ENCODE measurements around the gene VSX1. TPM values are rescaled to one million over a fixed set of nuclear protein-coding genes. Genes with fewer than 3 reads are reported as not detected.

The VSX1 gene
- total and polyA plus RNA-seq, 9 of the 15 experiments (the other 6 are each of a cell fraction or from before 2014, with no cell fraction given): not detected

Other genes starting within 250 kb of the VSX1 start
- not detected in 2 replicates for gene CST7, start 132.9 kb downstream of the VSX1 start, total RNA-seq (2014; rRNA removed)
- gene CST7, start 132.9 kb downstream of the VSX1 start, total RNA-seq (2014; rRNA removed; fragmentation: Illumina TruSeq; extraction: Trizol): not detected in 2 replicates
- 0.19 TPM in 1 of 2 replicates, not detected in the other for gene CST7, start 132.9 kb downstream of the VSX1 start, total RNA-seq (2015; rRNA removed; fragmentation: Illumina TruSeq; extraction: Trizol)
- not detected in 2 replicates for gene CST7, start 132.9 kb downstream of the VSX1 start, total RNA-seq (2021)
- not detected in 2 replicates for gene CST7, start 132.9 kb downstream of the VSX1 start, polyA plus RNA-seq (2011; rRNA removed)
- gene CST7, start 132.9 kb downstream of the VSX1 start, polyA plus RNA-seq (2014; fragmentation: Illumina TruSeq; extraction: Trizol): not detected in 2 replicates
- gene CST7, start 132.9 kb downstream of the VSX1 start, polyA plus RNA-seq (2014; fragmentation: Nextera tagmentation; extraction: Ambion mirVana): not detected
- 0.23 TPM in 1 of 2 replicates, not detected in the other for gene CST7, start 132.9 kb downstream of the VSX1 start, polyA plus RNA-seq (2014; rRNA removed)
- gene APMAP, start 89.4 kb downstream of the VSX1 start, total RNA-seq (2014; rRNA removed): 14.4 and 16.5 TPM in 2 replicates
- 13.0 and 14.1 TPM in 2 replicates for gene APMAP, start 89.4 kb downstream of the VSX1 start, total RNA-seq (2014; rRNA removed; fragmentation: Illumina TruSeq; extraction: Trizol)
- 14.8 and 15.2 TPM in 2 replicates for gene APMAP, start 89.4 kb downstream of the VSX1 start, total RNA-seq (2015; rRNA removed; fragmentation: Illumina TruSeq; extraction: Trizol)
- gene APMAP, start 89.4 kb downstream of the VSX1 start, total RNA-seq (2021): 15.9 and 17.8 TPM in 2 replicates
- gene APMAP, start 89.4 kb downstream of the VSX1 start, polyA plus RNA-seq (2011; rRNA removed): 13.6 and 18.0 TPM in 2 replicates
- 14.9 and 15.3 TPM in 2 replicates for gene APMAP, start 89.4 kb downstream of the VSX1 start, polyA plus RNA-seq (2014; fragmentation: Illumina TruSeq; extraction: Trizol)
- 1 to 10 TPM; 6.7 to 8.8 TPM for gene APMAP, start 89.4 kb downstream of the VSX1 start, polyA plus RNA-seq (2014; fragmentation: Nextera tagmentation; extraction: Ambion mirVana)
- gene APMAP, start 89.4 kb downstream of the VSX1 start, polyA plus RNA-seq (2014; rRNA removed): 18.2 and 21.8 TPM in 2 replicates
- 0.04 and 0.23 TPM in 2 replicates for gene ACSS1, start 24.0 kb downstream of the VSX1 start, total RNA-seq (2014; rRNA removed)
- 0.07 TPM in 1 of 2 replicates, not detected in the other for gene ACSS1, start 24.0 kb downstream of the VSX1 start, total RNA-seq (2014; rRNA removed; fragmentation: Illumina TruSeq; extraction: Trizol)
- gene ACSS1, start 24.0 kb downstream of the VSX1 start, total RNA-seq (2015; rRNA removed; fragmentation: Illumina TruSeq; extraction: Trizol): not detected in 2 replicates
- gene ACSS1, start 24.0 kb downstream of the VSX1 start, total RNA-seq (2021): 0.38 and 0.67 TPM in 2 replicates
- 0.30 and 2.1 TPM in 2 replicates for gene ACSS1, start 24.0 kb downstream of the VSX1 start, polyA plus RNA-seq (2011; rRNA removed)
- gene ACSS1, start 24.0 kb downstream of the VSX1 start, polyA plus RNA-seq (2014; fragmentation: Illumina TruSeq; extraction: Trizol): 0.21 and 0.25 TPM in 2 replicates
- gene ACSS1, start 24.0 kb downstream of the VSX1 start, polyA plus RNA-seq (2014; fragmentation: Nextera tagmentation; extraction: Ambion mirVana): not detected
- 0.23 and 0.28 TPM in 2 replicates for gene ACSS1, start 24.0 kb downstream of the VSX1 start, polyA plus RNA-seq (2014; rRNA removed)
- gene ENTPD6, start 113.6 kb upstream of the VSX1 start, total RNA-seq (2014; rRNA removed): 26.6 and 32.9 TPM in 2 replicates
- 12.7 and 13.8 TPM in 2 replicates for gene ENTPD6, start 113.6 kb upstream of the VSX1 start, total RNA-seq (2014; rRNA removed; fragmentation: Illumina TruSeq; extraction: Trizol)
- gene ENTPD6, start 113.6 kb upstream of the VSX1 start, total RNA-seq (2015; rRNA removed; fragmentation: Illumina TruSeq; extraction: Trizol): 20.8 and 22.4 TPM in 2 replicates
- gene ENTPD6, start 113.6 kb upstream of the VSX1 start, total RNA-seq (2021): 33.0 and 35.9 TPM in 2 replicates
- gene ENTPD6, start 113.6 kb upstream of the VSX1 start, polyA plus RNA-seq (2011; rRNA removed): 34.2 and 43.3 TPM in 2 replicates
- gene ENTPD6, start 113.6 kb upstream of the VSX1 start, polyA plus RNA-seq (2014; fragmentation: Illumina TruSeq; extraction: Trizol): 22.1 and 29.6 TPM in 2 replicates
- 1 to 10 TPM in 1 of 2 experiments, under 1 TPM in 1; 0.82 to 1.5 TPM for gene ENTPD6, start 113.6 kb upstream of the VSX1 start, polyA plus RNA-seq (2014; fragmentation: Nextera tagmentation; extraction: Ambion mirVana)
- gene ENTPD6, start 113.6 kb upstream of the VSX1 start, polyA plus RNA-seq (2014; rRNA removed): 36.8 and 39.9 TPM in 2 replicates
- gene PYGB, start 165.9 kb upstream of the VSX1 start, total RNA-seq (2014; rRNA removed): 12.4 and 13.0 TPM in 2 replicates
- gene PYGB, start 165.9 kb upstream of the VSX1 start, total RNA-seq (2014; rRNA removed; fragmentation: Illumina TruSeq; extraction: Trizol): 4.1 and 4.7 TPM in 2 replicates
- 9.8 and 10.8 TPM in 2 replicates for gene PYGB, start 165.9 kb upstream of the VSX1 start, total RNA-seq (2015; rRNA removed; fragmentation: Illumina TruSeq; extraction: Trizol)
- 16.1 and 18.0 TPM in 2 replicates for gene PYGB, start 165.9 kb upstream of the VSX1 start, total RNA-seq (2021)
- gene PYGB, start 165.9 kb upstream of the VSX1 start, polyA plus RNA-seq (2011; rRNA removed): 7.3 and 8.2 TPM in 2 replicates
- 10.2 and 11.3 TPM in 2 replicates for gene PYGB, start 165.9 kb upstream of the VSX1 start, polyA plus RNA-seq (2014; fragmentation: Illumina TruSeq; extraction: Trizol)
- gene PYGB, start 165.9 kb upstream of the VSX1 start, polyA plus RNA-seq (2014; fragmentation: Nextera tagmentation; extraction: Ambion mirVana): under 1 TPM; 0.34 to 0.46 TPM
- gene PYGB, start 165.9 kb upstream of the VSX1 start, polyA plus RNA-seq (2014; rRNA removed): 12.3 and 16.0 TPM in 2 replicates

Data from K562 (cell line).